SK-N-SH treated with all-trans-retinoic acid at 6 μM for 48 hours (cell line): ENCODE results near the gene CALN1.

Source experiments
- ARNTL ChIP-seq: fragments of 450-650 bp; formaldehyde crosslinking; IDR thresholded peaks from 2 replicates; pipeline ENCODE4 v1.5.0; 2020; ENCODE audit warnings: low read depth, mild to moderate bottlenecking, moderate library complexity, borderline replicate concordance
- CSDC2 ChIP-seq: fragments of 250-450 bp; sonication (Bioruptor Pico); IDR thresholded peaks from 2 replicates; pipeline ENCODE4 v1.5.0; 2020; ENCODE audit warnings: mild to moderate bottlenecking, moderate library complexity
- PATZ1 ChIP-seq: fragments of 250-450 bp; sonication (Bioruptor Pico); IDR thresholded peaks from 2 replicates; pipeline ENCODE4 v1.8.0; 2020; ENCODE audit warnings: mild to moderate bottlenecking, moderate library complexity, borderline replicate concordance
- TCF4 ChIP-seq: fragments of 250-450 bp; sonication (Bioruptor Pico); IDR thresholded peaks from 2 replicates; pipeline ENCODE4 v1.8.0; 2021; ENCODE audit warnings: mild to moderate bottlenecking, moderate library complexity, borderline replicate concordance
- ZC3H10 ChIP-seq: fragments of 250-450 bp; sonication (Bioruptor Pico); IDR thresholded peaks from 2 replicates; pipeline ENCODE4 v1.5.1; 2021; ENCODE audit warnings: mild to moderate bottlenecking, moderate library complexity
- ZFP30 ChIP-seq: fragments of 450-650 bp; formaldehyde crosslinking; IDR thresholded peaks from 2 replicates; pipeline ENCODE4 v1.5.0; 2022; ENCODE audit warnings: mild to moderate bottlenecking, moderate library complexity
- ZNF8 ChIP-seq: fragments of 450-650 bp; formaldehyde crosslinking; IDR thresholded peaks from 2 replicates; pipeline ENCODE4 v1.5.0; 2020; ENCODE audit warnings: mild to moderate bottlenecking, moderate library complexity

GRCh38 chr7:72415586-72415985 lies 3.4 kb upstream of the CALN1 start:
- TF ChIP-seq TCF4 (CRISPR knock-in tag) (no peak), PATZ1 (CRISPR knock-in tag) (no peak), ARNTL (no peak), ZFP30 (CRISPR knock-in tag) (no peak), ZC3H10 (CRISPR knock-in tag) (no peak), CSDC2 (no peak), ZNF8 (CRISPR knock-in tag) (no peak)
